ENCODE data around the gene POC5.

Gene POC5

GRCh38 chr5:75639535-75640311 is 77.5 kb downstream of the POC5 start:
- TF ChIP-seq CTCF (IDR thresholded peaks at IDR 0.05; ENCODE audit: control insufficient read depth, insufficient read depth, low read depth, low read length, missing control alignments) = no peak
- DNase-seq (ENCODE audit: low read depth) = no peak

GRCh38 chr5:75637949-75638348 is 79.3 kb downstream of the POC5 start:
- DNase-seq (ENCODE audit: low read depth) = no peak
- no peak for TF ChIP-seq CTCF (IDR thresholded peaks at IDR 0.05; ENCODE audit: control insufficient read depth, insufficient read depth, low read depth, low read length, missing control alignments)

More at GRCh38 chr5:75639535-75640311, 77.5 kb downstream of the POC5 start:
- H3K4me3 ChIP-seq (ENCODE audit: control insufficient read depth, low read depth, low read length) = no peak overlapping the region

GRCh38 chr5:75632321-75632720 is 84.9 kb downstream of the POC5 start:
- DNase-seq (ENCODE audit: low read depth) = no peak
- H3K4me3 ChIP-seq (ENCODE audit: control insufficient read depth, low read depth, low read length) = no peak overlapping the region
- TF ChIP-seq CTCF (IDR thresholded peaks at IDR 0.05; ENCODE audit: control insufficient read depth, insufficient read depth, low read depth, low read length, missing control alignments) = no peak

More at GRCh38 chr5:75637949-75638348, 79.3 kb downstream of the POC5 start:
- H3K4me3 ChIP-seq (ENCODE audit: control insufficient read depth, low read depth, low read length) = no peak overlapping the region

- no peak overlapping the region for H3K4me3 ChIP-seq (ENCODE audit: control insufficient read depth, low read depth, low read length)
- DNase-seq (ENCODE audit: low read depth) = no peak
- no peak for TF ChIP-seq CTCF (IDR thresholded peaks at IDR 0.05; ENCODE audit: control insufficient read depth, insufficient read depth, low read depth, low read length, missing control alignments)
Measured at GRCh38 chr5:75630875-75631274, 86.4 kb downstream of the POC5 start.

GRCh38 chr5:75627801-75628200 is 89.4 kb downstream of the POC5 start:
- no peak overlapping the region for H3K4me3 ChIP-seq (ENCODE audit: control insufficient read depth, low read depth, low read length)
- no peak for TF ChIP-seq CTCF (IDR thresholded peaks at IDR 0.05; ENCODE audit: control insufficient read depth, insufficient read depth, low read depth, low read length, missing control alignments)
- DNase-seq (ENCODE audit: low read depth) = no peak

- DNase-seq (ENCODE audit: low read depth) = no peak
- no peak overlapping the region for H3K4me3 ChIP-seq (ENCODE audit: control insufficient read depth, low read depth, low read length)
- TF ChIP-seq CTCF (IDR thresholded peaks at IDR 0.05; ENCODE audit: control insufficient read depth, insufficient read depth, low read depth, low read length, missing control alignments) = no peak
Measured at GRCh38 chr5:75626959-75627358, 90.3 kb downstream of the POC5 start.

Data from AG09309 (cell line).